Central memory CD8-positive, alpha-beta T cell (primary cell): ENCODE data around the gene IMP3.

Experiments
- ATAC-seq: fragments of 150-1000 bp; cut with Tn5 transposase; replicated peaks from 2 replicates; pipeline ENCODE4 v1.10.0; 2022; ENCODE audit warnings: mild to moderate bottlenecking, moderate FRiP score, moderate number of reproducible peaks; ENCODE audit not compliant: poor library complexity, severe bottlenecking; ENCODE audit errors: extremely low read depth
- DNase-seq, 2 donors: peaks; one replicate each; pipeline ENCODE4 v3.0.0; 2021; ENCODE audit warnings: low spot score in 2 of 2
- H3K27ac Mint-ChIP-seq: one replicate; pipeline ENCODE4 v1.8.0; 2022; ENCODE audit warnings: low read depth, mild to moderate bottlenecking, moderate library complexity, mixed read lengths
- H3K27me3 Mint-ChIP-seq: one replicate; pipeline ENCODE4 v1.8.0; 2022; ENCODE audit warnings: mixed read lengths
- H3K36me3 Mint-ChIP-seq: one replicate; pipeline ENCODE4 v1.8.0; 2022; ENCODE audit warnings: mild to moderate bottlenecking, moderate library complexity, mixed read lengths; ENCODE audit not compliant: insufficient read depth
- H3K4me1 Mint-ChIP-seq: one replicate; pipeline ENCODE4 v1.8.0; 2022; ENCODE audit warnings: mixed read lengths
- H3K4me3 Mint-ChIP-seq: one replicate; pipeline ENCODE4 v1.8.0; 2022; ENCODE audit warnings: mild to moderate bottlenecking, moderate library complexity, mixed read lengths
- H3K9me3 Mint-ChIP-seq: one replicate; pipeline ENCODE4 v1.8.0; 2022; ENCODE audit warnings: mixed read lengths

IMP3 gene

DNA sequence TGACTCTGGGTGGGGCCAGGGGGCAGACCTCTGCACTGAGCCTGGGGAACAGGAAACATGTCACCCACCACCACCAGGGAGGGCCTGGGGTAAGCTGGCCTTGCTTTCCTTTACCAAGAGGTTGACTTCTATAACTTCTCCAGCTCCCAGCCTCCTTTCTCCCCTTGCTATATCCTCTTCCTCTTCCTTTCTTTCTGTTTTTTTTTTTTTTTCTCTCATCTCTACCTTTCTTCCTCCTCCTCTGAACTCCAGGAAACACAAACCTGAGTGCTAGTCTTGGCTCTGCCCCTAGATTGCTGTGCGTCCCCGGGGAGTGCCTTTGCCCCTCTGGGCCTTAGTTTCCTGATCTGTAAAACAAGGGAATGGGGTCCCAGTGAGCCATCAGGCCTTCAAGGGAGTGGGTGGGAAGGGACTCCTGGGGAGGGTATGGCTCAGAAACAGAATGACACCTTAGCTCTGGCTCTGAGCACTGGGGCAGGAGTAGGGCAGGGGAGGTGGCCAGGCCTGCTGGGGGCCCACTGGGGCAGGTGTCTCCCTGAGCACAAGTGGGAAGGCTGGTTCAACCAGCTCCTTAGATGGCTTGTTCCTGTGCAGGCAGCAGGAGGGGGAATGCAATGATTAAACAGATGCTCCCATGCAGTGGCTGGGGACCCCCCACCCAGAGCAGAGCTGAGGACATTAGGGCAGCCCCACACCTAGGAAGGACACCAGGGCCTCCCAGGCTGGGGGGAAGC is 12.0 kb upstream of the IMP3 start:
- Mint-ChIP-seq H3K9me3 (no peaks in the 10 kb centered on the region), H3K27ac (no peak overlapping the region), H3K27me3 (no peaks in the 10 kb centered on the region), H3K4me3 (peak overlapping the region; percentile 25), H3K4me1 (peaks cover 58% of the 10 kb centered on the region), H3K36me3 (no peaks in the 10 kb centered on the region)
- ATAC-seq = no peak
- DNase-seq = no peak

DNA sequence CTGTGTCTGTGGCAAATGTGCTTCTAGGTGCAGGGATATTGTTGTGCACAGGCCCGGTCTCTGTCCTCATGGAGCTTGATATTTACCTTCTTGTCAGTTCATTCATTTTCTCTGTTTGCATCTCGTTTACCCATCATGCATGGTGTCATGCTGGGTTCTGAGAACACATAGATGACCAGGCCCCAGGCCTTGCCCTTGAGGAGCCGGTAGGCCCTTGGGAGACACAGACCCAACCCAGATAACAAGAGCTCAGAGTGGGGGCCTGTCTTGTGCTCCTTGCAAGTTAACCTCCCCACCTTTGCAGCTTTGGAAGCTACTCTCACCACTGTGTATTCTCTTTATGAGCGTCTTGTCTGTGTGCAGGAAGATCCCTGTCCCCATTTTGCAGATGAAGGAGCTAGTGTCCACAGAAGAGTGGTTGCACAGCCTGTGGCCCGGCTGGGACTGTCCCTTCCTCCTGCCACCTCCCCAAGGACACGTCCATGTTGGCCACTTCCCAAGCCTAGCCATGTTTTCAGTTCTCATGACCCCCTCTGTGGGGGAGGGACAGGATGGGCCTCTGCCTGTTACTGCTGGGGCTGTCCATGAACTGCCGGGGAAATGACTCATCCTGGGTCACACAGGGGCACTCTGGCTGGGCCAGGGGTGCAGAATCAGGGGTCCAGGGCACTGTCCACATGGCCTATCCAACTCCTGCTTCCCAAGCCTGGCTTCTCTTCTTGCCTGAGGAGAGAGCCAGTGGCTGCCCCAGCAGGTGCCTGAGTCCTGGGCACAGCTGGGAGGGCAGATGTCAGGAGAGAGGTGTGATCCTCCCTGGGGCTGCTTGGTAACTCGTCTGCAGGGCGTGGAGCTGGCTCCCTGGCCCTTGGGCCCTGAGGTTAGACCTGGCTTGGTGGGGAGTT is 11.1 kb upstream of the IMP3 start:
- DNase-seq (no peak), ATAC-seq (no peak)
- Mint-ChIP-seq H3K4me3 (peak overlapping the region; percentile 25), H3K4me1 (peaks cover 66% of the 10 kb centered on the region), H3K27ac (peak overlapping the region; percentile 22), H3K9me3 (no peaks in the 10 kb centered on the region), H3K27me3 (no peaks in the 10 kb centered on the region), H3K36me3 (no peaks in the 10 kb centered on the region)

DNA sequence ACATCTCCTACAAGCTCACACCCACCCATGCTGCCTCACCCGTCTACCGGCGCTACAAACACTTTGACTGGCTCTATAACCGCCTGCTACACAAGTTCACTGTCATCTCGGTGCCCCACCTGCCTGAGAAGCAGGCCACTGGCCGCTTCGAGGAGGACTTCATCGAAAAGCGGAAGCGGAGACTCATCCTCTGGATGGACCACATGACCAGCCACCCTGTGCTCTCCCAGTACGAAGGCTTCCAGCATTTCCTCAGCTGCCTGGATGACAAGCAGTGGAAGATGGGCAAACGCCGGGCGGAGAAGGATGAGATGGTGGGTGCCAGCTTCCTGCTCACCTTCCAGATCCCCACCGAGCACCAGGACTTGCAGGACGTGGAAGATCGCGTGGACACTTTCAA is 9.8 kb upstream of the IMP3 start:
- no peaks in the 10 kb centered on the region for H3K9me3 Mint-ChIP-seq
- no peaks in the 10 kb centered on the region for H3K27me3 Mint-ChIP-seq
- peak overlapping the region; percentile 22 for H3K27ac Mint-ChIP-seq
- ATAC-seq (no peak), DNase-seq (no peak)
- H3K4me3 Mint-ChIP-seq = no peak overlapping the region
- H3K4me1 Mint-ChIP-seq = peaks cover 65% of the 10 kb centered on the region
- H3K36me3 Mint-ChIP-seq = no peaks in the 10 kb centered on the region

DNA sequence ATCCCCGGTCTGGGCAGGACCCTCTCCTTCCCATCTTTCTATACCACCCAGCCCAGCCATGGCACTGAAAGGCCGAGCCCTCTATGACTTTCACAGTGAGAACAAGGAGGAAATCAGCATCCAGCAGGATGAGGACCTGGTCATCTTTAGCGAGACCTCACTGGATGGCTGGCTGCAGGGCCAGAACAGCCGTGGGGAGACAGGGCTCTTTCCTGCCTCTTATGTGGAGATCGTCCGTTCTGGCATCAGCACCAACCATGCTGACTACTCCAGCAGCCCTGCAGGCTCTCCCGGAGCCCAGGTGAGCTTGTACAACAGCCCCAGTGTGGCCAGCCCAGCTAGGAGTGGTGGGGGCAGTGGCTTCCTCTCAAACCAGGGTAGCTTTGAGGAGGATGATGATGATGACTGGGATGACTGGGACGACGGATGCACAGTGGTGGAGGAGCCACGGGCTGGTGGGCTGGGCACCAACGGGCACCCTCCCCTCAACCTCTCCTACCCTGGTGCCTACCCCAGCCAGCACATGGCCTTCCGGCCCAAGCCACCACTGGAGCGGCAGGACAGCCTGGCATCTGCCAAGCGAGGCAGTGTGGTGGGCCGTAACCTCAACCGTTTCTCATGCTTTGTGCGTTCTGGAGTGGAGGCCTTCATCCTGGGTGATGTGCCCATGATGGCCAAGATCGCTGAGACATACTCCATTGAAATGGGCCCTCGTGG is 9.2 kb upstream of the IMP3 start:
- Mint-ChIP-seq H3K4me3 (peak overlapping the region; percentile 80), H3K9me3 (no peaks in the 10 kb centered on the region), H3K27ac (no peak overlapping the region), H3K4me1 (peaks cover 63% of the 10 kb centered on the region), H3K27me3 (no peaks in the 10 kb centered on the region), H3K36me3 (no peaks in the 10 kb centered on the region)
- DNase-seq = no peak
- no peak for ATAC-seq

DNA sequence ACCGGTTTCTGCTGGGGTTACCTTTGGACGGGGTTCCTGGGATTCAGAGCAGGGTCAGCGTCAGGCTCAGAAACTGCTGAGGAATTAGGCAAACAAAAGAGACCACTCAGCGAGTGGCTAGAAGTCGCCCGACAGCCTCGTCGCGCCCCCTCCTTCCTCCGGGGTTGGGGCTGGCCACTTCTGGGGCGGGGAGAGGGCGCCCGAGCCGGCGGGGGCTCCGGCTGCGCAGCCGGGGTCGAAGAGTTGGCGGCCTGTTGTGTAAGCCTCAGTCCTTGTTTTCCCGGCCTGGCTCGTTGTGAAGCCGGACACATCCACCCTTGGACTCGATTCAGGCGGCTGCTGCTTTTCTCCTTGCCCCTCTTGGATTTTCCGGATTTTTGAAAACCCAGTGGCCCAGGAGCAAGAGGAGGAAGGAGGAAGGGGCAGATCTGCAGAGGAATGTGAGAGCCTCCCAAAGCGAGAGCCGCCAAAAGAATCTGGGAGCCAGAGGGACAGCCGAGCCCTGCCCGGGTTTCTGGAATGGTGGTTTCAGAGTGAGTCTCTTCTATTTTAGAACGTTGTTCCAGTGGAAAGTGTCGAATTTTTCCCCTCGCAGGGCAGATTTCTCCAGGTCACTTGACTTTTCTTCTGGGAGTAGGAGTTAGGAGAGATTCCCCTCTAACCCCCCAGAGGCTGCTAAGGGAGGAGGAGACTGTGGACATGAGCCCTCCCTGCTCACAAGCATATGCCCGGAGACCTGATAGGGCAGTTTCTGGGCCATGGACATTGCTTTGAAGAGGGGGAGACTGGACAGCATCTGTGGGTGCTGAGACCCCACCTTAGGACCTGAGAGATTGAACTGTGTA is 8.4 kb upstream of the IMP3 start:
- H3K4me1 Mint-ChIP-seq = peaks cover 61% of the 10 kb centered on the region
- DNase-seq (no peak), ATAC-seq (no peak)
- no peak overlapping the region for H3K27ac Mint-ChIP-seq
- peak overlapping the region; percentile 80 for H3K4me3 Mint-ChIP-seq
- no peaks in the 10 kb centered on the region for H3K9me3 Mint-ChIP-seq
- no peaks in the 10 kb centered on the region for H3K36me3 Mint-ChIP-seq
- no peaks in the 10 kb centered on the region for H3K27me3 Mint-ChIP-seq

DNA sequence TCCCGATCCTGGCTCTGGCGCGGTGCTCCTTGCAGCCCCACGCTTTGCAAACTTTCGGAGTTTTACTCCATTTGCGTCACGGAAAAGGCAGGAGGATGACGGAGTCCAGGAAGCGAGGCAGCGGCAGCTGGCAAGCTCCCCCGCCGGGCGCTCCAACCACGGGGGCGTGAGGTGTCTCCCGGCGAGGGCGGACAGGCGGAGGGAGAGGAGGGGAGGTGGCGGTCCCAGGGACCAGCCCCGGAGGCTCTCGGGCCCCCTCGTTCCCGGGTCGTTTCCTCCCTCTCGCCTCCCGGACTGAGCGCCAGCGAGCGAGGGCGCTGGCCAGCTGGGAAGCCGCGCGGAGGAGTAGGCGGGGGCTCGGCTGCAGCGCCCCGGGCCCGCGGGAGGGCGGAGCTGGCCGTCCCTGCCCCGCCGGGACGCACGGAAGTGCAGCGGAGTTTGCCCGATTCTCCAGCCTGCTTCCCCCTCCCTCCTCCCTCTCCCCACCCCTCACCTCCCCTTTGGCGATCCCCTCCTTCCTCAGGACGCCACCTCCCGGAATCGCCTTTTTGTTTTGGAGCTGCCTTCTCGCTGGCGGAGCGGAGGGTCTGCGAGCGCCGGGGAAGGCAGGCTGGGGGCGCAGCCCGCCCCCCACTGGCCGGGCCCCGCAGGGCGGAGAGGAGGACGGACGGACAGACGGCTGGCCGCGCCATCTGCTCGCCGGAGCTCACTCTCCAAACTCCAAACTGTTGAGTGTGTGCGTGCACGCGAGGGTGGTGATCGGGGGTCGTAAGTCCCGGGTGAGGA is 7.5 kb upstream of the IMP3 start, which contains the start of gene SNX33:
SNX33 (plus strand) TSS at position 543 of the 786 bp plus-strand sequence. CDS start 1,191 bp downstream, outside the sequence.
- peak within 1 kb of the TSS; percentile 80 for H3K4me3 Mint-ChIP-seq
- no peaks in the 10 kb centered on the region for H3K27me3 Mint-ChIP-seq
- ATAC-seq (peak; percentile 57), DNase-seq (no peak)
- H3K4me1 Mint-ChIP-seq = peaks cover 53% of the 10 kb centered on the region
- H3K27ac Mint-ChIP-seq = peak within 1 kb of the TSS; percentile 50
- no peaks in the 10 kb centered on the region for H3K9me3 Mint-ChIP-seq
- no peaks in the 10 kb centered on the region for H3K36me3 Mint-ChIP-seq

DNA sequence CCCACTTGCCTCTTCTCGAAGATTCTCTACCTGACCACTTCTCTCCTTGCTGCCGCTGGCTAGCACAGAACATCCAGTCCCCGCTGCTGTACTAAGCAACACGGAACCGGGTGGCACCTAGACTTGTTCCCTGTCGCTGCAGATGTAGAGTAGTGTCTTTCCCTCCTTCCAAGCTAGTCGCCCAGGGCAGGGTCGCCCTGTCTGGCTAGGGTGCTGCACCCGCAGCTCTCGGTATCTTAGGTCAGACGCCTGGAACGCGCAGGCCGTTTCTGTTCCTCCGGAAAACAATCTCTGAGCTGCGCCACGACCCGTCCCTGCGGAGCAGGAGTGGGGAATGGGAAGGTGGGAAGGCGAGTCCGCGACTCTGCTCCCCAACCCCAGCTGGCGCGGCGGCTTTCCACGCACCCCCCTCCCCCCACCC is 6.9 kb upstream of the IMP3 start:
- Mint-ChIP-seq H3K4me3 (peak overlapping the region; percentile 80), H3K27ac (peak overlapping the region; percentile 50), H3K36me3 (no peaks in the 10 kb centered on the region), H3K9me3 (no peaks in the 10 kb centered on the region), H3K4me1 (peaks cover 47% of the 10 kb centered on the region), H3K27me3 (no peaks in the 10 kb centered on the region)
- ATAC-seq = no peak
- no peak for DNase-seq

DNA sequence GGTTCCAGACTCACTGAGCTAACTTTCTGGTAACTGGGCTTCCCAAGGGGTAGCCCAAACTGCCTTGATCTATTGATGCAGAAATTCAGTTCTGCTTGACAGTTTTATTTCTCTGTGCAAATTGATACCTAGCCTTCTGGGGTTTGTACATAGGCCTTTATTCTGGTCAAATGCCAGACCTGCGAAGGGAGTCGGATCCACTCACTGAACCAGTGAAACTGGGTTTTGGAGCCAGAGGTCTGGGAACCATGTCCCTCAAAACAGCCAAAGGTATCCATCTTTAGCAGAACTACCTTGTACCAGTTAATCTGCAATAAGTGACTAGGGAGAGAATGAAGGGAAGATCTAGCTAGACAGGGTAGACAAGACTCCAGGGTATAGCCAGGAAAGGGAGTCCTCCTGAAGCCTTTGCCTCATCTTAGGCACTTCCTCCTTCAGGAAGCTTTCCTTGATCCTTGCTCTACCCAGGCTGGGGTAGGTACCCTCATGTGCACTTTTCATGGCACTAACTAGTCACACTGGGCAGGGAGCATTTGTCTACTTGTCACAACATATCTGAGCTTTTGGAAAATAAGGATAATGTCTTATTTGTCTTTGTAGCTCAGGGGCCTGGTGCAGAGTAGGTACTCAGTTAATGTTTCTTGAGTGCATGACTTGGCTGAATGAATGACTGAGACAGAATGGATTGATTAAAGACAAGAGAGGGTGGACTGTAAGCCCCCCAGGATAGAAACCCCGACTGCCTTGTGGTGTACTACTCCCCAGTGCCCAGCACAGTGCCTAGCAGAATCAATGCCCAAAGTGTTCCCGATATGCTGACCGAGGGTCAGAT is 6.3 kb upstream of the IMP3 start:
- no peaks in the 10 kb centered on the region for H3K9me3 Mint-ChIP-seq
- H3K36me3 Mint-ChIP-seq = no peaks in the 10 kb centered on the region
- H3K4me1 Mint-ChIP-seq = peaks cover 41% of the 10 kb centered on the region
- DNase-seq (no peak), ATAC-seq (no peak)
- peak overlapping the region; percentile 50 for H3K27ac Mint-ChIP-seq
- H3K4me3 Mint-ChIP-seq = peak overlapping the region; percentile 80
- no peaks in the 10 kb centered on the region for H3K27me3 Mint-ChIP-seq

DNA sequence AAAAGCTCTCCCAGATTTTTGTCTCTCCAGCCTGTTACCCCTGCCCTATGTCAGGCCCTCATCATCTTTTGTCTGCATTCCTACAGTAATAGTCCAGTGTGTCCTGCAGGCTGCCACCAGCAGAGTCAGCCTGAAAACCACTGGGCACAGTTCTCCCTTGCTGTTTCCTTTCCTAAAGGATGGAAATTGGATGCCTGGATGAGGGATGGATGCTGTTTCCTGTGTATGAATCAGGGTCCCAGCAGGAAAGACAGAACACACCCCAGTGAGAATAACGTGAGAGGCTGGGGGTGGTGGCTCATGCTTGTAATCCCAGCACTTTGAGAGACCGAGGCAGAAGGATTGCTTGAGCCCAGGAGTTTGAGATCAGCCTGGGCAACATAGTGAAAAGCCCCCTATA is 4.4 kb upstream of the IMP3 start:
- no peak overlapping the region for H3K4me3 Mint-ChIP-seq
- DNase-seq (no peak), ATAC-seq (no peak)
- H3K9me3 Mint-ChIP-seq = no peaks in the 10 kb centered on the region
- no peak overlapping the region for H3K27ac Mint-ChIP-seq
- H3K4me1 Mint-ChIP-seq = peaks cover 32% of the 10 kb centered on the region
- H3K36me3 Mint-ChIP-seq = peaks cover 9% of the 10 kb centered on the region
- H3K27me3 Mint-ChIP-seq = no peaks in the 10 kb centered on the region

DNA sequence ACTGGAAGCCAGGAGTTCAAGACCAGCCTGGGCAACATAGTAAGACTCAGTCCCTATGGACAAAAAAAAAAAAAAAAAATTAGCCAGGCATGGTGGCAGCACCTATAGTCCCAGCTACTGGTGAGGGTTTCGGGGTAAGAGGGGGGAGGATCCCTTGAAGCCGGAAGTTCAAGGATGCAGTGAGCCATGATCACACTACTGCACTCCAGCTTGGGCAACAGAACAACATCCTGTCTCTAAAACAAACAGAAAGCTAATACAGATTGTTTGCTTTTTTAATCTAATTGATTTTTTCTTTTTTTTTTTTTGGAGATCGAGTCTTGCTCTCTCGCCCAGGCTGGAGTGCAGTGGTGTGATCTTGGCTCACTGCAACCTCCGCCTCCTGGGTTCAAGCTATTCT is 1.6 kb upstream of the IMP3 start:
- DNase-seq (no peak), ATAC-seq (no peak)
- Mint-ChIP-seq H3K27me3 (no peaks in the 10 kb centered on the region), H3K9me3 (no peaks in the 10 kb centered on the region), H3K27ac (no peak overlapping the region), H3K4me1 (peaks cover 42% of the 10 kb centered on the region), H3K36me3 (peaks cover 14% of the 10 kb centered on the region), H3K4me3 (no peak overlapping the region)

DNA sequence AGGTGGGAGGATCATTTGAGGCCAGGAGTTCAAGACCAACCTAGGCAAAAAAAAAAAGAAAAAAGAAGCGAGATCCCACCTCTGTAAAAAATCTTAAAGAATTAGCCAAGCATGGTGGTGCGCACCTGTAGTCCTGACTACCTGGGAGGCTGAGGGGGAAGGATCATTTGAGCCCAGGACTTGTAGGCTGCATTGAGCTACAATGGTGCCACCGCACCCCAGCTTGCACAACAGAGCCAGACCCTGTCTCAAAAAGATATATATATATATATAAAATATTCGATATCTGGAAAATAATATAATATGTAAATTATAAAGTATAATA is 1.1 kb upstream of the IMP3 start:
- ATAC-seq (no peak), DNase-seq (no peak)
- Mint-ChIP-seq H3K27me3 (no peaks in the 10 kb centered on the region), H3K9me3 (no peaks in the 10 kb centered on the region), H3K4me3 (peak overlapping the region; percentile 88), H3K27ac (peak overlapping the region; percentile 85), H3K36me3 (peaks cover 17% of the 10 kb centered on the region), H3K4me1 (peaks cover 39% of the 10 kb centered on the region)
